ENCODE data around the gene CREBL2.

Gene CREBL2

GRCh38 chr12:12583510-12584178 lies 28.0 kb upstream of the CREBL2 start:
- no peaks in the 10 kb centered on the region for H3K79me2 ChIP-seq (ENCODE audit: control insufficient read depth, low read length)
- no peaks in the 10 kb centered on the region for H3F3A ChIP-seq (ENCODE audit: control insufficient read depth, insufficient read depth)
- no peaks in the 10 kb centered on the region for H4K20me1 ChIP-seq (ENCODE audit: control insufficient read depth, insufficient read depth, low read depth, low read length)
- H3K9me2 ChIP-seq (replicated peaks; ENCODE audit: control insufficient read depth, low read length): no peaks in the 10 kb centered on the region
- H3K36me3 ChIP-seq (ENCODE audit: control insufficient read depth, low read length): no peaks in the 10 kb centered on the region
- no peak overlapping the region for H3K4me3 ChIP-seq (ENCODE audit: low read length)
- peaks cover 15% of the 10 kb centered on the region for H3K27me3 ChIP-seq (ENCODE audit: control insufficient read depth, low read length)
- no peak overlapping the region for H3K27ac ChIP-seq (ENCODE audit: low read depth, low read length)
- TF ChIP-seq CTCF (IDR thresholded peaks at IDR 0.05; ENCODE audit: low read depth, low read length, poor library complexity, severe bottlenecking) (no peak), EZH2phosphoT487 (IDR thresholded peaks at IDR 0.05; ENCODE audit: borderline replicate concordance, low read length) (no peak)
- no peaks in the 10 kb centered on the region for H3K9me3 ChIP-seq (ENCODE audit: control insufficient read depth, insufficient read depth, low read length)
- peaks cover 4% of the 10 kb centered on the region; the same call in 1 of the 2 replicates for H3K4me1 ChIP-seq (ENCODE audit: control insufficient read depth, low read length)
- H3K4me2 ChIP-seq (ENCODE audit: low read length): no peak overlapping the region

- no peak overlapping the region for H3K4me3 ChIP-seq (ENCODE audit: low read length)
- no peaks in the 10 kb centered on the region for H4K20me1 ChIP-seq (ENCODE audit: control insufficient read depth, insufficient read depth, low read depth, low read length)
- H3K27me3 ChIP-seq (ENCODE audit: control insufficient read depth, low read length): peaks cover 15% of the 10 kb centered on the region
- H3K9me2 ChIP-seq (replicated peaks; ENCODE audit: control insufficient read depth, low read length): no peaks in the 10 kb centered on the region
- no peaks in the 10 kb centered on the region for H3K9me3 ChIP-seq (ENCODE audit: control insufficient read depth, insufficient read depth, low read length)
- H3F3A ChIP-seq (ENCODE audit: control insufficient read depth, insufficient read depth): no peaks in the 10 kb centered on the region
- H3K79me2 ChIP-seq (ENCODE audit: control insufficient read depth, low read length): no peaks in the 10 kb centered on the region
- no peak for TF ChIP-seq CTCF (IDR thresholded peaks at IDR 0.05; ENCODE audit: low read depth, low read length, poor library complexity, severe bottlenecking)
- no peak for TF ChIP-seq EZH2phosphoT487 (IDR thresholded peaks at IDR 0.05; ENCODE audit: borderline replicate concordance, low read length)
- H3K4me2 ChIP-seq (ENCODE audit: low read length): no peak overlapping the region
- H3K36me3 ChIP-seq (ENCODE audit: control insufficient read depth, low read length): no peaks in the 10 kb centered on the region
- H3K4me1 ChIP-seq (ENCODE audit: control insufficient read depth, low read length): peaks cover 4% of the 10 kb centered on the region; the same call in 1 of the 2 replicates
- H3K27ac ChIP-seq (ENCODE audit: low read depth, low read length): no peak overlapping the region
These were observed 26.4 kb upstream of the CREBL2 start for GRCh38 chr12:12585115-12585863.

- TF ChIP-seq EZH2phosphoT487 (IDR thresholded peaks at IDR 0.05; ENCODE audit: borderline replicate concordance, low read length) (no peak), CTCF (IDR thresholded peaks at IDR 0.05; ENCODE audit: low read depth, low read length, poor library complexity, severe bottlenecking) (no peak)
- no peak overlapping the region for H3K4me3 ChIP-seq (ENCODE audit: low read length)
- H3K79me2 ChIP-seq (ENCODE audit: control insufficient read depth, low read length): no peaks in the 10 kb centered on the region
- H3K4me1 ChIP-seq (ENCODE audit: control insufficient read depth, low read length): peaks cover 3% of the 10 kb centered on the region; the same call in 1 of the 2 replicates
- H3K4me2 ChIP-seq (ENCODE audit: low read length): no peak overlapping the region
- no peaks in the 10 kb centered on the region for H3F3A ChIP-seq (ENCODE audit: control insufficient read depth, insufficient read depth)
- no peaks in the 10 kb centered on the region for H3K9me2 ChIP-seq (replicated peaks; ENCODE audit: control insufficient read depth, low read length)
- H3K27me3 ChIP-seq (ENCODE audit: control insufficient read depth, low read length): peaks cover 18% of the 10 kb centered on the region
- H3K27ac ChIP-seq (ENCODE audit: low read depth, low read length): no peak overlapping the region
- H3K36me3 ChIP-seq (ENCODE audit: control insufficient read depth, low read length): no peaks in the 10 kb centered on the region
- H3K9me3 ChIP-seq (ENCODE audit: control insufficient read depth, insufficient read depth, low read length): no peaks in the 10 kb centered on the region
- H4K20me1 ChIP-seq (ENCODE audit: control insufficient read depth, insufficient read depth, low read depth, low read length): no peaks in the 10 kb centered on the region
These were observed 24.6 kb upstream of the CREBL2 start for GRCh38 chr12:12586879-12587675.

All from DOHH2 (cell line).